GM12865 (cell line): ENCODE results near the gene CCSAP.

Experiments used
- DNase-seq: peaks from one replicate; pipeline ENCODE4 v3.0.0; 2010; ENCODE audit warnings: low read depth
- H3K4me3 ChIP-seq: 2 replicates; pipeline ENCODE4 v1.5.1; 2011; ENCODE audit warnings: mild to moderate bottlenecking, low read depth, low read length, control low read depth
- TF ChIP-seq, protein P1 (sequence below): IDR thresholded peaks from 2 replicates; pipeline ENCODE4 v1.5.1; 2011; ENCODE audit warnings: low read length, control low read depth, low read depth, inconsistent platforms; ENCODE audit not compliant: insufficient read depth; ENCODE audit errors: missing control alignments

CCSAP gene

DNA sequence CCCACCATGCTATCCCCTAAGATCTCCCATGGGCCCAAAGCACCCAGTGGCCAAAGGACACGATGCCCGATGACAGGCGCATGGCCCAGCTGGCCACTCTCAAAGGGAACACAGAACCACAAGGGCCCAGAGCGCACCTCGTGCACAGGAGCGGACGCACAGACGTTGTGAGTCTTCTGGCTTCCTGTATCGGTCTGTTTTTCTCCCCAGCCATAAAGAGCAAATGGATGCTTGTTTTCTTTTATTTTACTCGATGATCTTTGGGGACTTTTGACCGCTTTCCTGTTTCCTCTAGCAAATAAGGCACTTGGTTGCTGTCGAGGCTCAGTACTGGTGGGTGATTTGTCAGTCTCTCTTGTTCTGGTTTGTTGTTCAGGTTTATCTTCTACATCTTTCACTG, 16.2 kb downstream of the CCSAP start:
- DNase-seq = no peak
- TF ChIP-seq, protein P1, sequence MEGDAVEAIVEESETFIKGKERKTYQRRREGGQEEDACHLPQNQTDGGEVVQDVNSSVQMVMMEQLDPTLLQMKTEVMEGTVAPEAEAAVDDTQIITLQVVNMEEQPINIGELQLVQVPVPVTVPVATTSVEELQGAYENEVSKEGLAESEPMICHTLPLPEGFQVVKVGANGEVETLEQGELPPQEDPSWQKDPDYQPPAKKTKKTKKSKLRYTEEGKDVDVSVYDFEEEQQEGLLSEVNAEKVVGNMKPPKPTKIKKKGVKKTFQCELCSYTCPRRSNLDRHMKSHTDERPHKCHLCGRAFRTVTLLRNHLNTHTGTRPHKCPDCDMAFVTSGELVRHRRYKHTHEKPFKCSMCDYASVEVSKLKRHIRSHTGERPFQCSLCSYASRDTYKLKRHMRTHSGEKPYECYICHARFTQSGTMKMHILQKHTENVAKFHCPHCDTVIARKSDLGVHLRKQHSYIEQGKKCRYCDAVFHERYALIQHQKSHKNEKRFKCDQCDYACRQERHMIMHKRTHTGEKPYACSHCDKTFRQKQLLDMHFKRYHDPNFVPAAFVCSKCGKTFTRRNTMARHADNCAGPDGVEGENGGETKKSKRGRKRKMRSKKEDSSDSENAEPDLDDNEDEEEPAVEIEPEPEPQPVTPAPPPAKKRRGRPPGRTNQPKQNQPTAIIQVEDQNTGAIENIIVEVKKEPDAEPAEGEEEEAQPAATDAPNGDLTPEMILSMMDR = no peak
- no peak overlapping the region for H3K4me3 ChIP-seq

DNA sequence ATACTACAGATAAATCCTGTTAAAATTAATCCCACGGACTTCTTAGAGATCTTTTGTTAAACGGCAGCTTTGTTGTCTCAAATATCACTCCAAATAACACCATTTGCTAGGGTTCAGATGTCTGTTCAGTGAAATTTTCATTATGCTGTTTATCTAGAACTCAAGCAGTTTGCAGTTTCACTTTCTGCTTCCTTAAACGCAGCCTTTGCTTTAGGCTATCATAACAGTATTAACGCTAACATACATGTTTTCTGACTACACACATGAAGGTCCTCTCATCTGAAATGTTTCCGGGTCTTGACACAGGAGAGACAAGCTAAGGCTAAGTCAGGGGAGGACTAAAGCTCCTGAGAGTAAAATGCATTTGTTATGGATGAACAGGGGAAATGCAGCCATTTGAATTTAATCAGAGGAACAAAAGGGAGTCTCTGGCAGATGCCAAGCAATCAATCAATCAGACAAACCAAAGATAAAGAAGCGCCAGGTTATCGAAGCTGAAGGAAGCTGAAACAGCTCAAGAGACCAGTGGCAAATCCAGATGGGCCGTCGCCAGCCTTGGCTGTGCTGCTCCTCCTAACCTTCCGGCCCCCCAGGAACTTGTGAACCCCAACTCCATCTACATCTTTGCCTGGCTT, 16.9 kb downstream of the CCSAP start:
- no peak overlapping the region for H3K4me3 ChIP-seq
- TF ChIP-seq, protein P1 = no peak
- DNase-seq = no peak

DNA sequence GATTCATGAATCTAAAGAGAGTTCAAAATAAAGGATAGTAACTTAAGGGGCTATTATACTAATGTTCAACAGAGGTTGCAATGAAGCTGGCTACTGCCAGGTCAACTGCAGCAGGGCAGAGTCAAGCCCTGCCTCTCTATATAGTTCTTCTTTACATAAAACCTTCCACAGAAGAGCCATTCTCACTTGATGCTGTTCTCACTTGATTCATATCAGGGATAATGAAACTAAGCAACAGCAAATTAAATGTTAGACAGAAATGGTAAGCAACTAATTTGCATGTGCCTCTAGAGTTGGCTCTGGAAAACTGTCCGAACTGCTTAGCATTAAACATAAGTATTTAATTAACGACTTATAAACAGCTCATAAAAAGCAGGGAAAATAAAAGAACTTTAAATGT, 17.4 kb downstream of the CCSAP start:
- TF ChIP-seq, protein P1 = no peak
- H3K4me3 ChIP-seq = no peak overlapping the region
- no peak for DNase-seq

DNA sequence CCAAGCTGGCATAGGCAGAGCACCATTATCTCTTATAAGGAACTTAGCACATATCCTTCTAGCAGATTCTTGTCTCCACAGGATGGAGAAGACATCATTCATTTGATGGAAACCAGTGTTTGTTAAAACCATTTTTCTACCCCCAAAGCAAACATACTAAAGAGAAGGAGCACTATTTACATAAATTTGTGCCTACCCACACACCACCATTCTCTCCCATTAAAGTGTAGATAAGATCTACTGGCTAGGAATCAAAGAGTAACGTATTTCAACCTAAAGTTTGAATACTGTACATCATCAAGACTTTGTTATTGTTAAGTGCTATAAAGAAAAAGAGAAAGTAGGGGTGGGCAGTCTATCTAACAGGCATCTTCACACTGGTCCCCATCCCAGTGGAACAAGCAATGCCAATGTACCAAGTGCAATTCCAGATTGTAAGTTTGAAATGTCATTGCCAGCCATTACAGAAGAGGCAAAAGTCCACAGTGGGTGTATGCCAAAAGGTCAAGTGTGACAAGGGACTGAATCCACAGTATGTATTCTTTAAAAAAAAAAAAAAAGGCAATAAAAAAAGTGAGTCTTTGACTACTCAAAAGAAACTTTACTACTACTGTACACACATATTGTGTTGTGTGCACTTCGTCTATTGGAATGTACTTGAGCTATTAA, 18.8 kb downstream of the CCSAP start:
- no peak for DNase-seq
- no peak overlapping the region for H3K4me3 ChIP-seq
- TF ChIP-seq, protein P1 = no peak

DNA sequence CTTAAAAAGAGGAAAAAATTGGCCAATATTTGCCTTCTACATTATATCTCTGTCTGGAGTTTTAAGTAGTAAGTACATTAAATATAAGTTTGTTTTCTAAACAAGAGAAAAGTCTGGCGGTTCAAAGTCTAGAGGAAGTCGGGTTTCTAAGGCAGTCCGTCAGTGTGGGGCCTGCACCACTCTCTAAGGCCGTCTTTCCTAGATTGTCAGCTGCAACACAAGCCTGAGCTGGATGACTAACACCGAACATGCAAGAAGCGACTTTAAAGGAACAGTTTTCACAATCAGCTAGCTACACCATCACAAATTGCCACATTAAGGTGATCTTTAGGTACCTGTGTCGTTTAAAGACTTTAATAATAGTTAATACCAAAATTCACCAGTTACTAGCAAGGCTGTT, 19.6 kb downstream of the CCSAP start:
- TF ChIP-seq, protein P1 = no peak
- no peak overlapping the region for H3K4me3 ChIP-seq
- no peak for DNase-seq

DNA sequence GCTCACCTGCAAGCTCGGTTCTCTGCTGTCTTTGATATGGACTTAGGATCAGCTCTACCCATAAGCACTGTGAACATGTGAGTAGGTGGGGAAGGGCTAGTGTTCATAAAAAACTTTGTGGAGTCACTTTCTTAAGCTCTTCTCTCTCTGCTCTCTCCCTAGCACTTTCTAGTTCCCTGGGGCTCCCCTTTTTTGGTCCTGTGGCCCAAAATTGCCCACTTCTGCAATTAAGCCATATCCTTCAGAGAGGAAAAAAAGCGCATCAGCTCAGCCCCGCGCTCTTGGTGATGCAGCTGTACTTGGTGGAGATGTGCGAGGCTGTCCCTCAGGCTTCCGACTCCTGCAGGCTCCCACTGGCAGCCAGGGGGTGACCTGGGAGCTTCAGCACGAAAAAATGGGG, 23.4 kb downstream of the CCSAP start:
- DNase-seq = no peak
- no peak overlapping the region for H3K4me3 ChIP-seq
- TF ChIP-seq, protein P1 = no peak

DNA sequence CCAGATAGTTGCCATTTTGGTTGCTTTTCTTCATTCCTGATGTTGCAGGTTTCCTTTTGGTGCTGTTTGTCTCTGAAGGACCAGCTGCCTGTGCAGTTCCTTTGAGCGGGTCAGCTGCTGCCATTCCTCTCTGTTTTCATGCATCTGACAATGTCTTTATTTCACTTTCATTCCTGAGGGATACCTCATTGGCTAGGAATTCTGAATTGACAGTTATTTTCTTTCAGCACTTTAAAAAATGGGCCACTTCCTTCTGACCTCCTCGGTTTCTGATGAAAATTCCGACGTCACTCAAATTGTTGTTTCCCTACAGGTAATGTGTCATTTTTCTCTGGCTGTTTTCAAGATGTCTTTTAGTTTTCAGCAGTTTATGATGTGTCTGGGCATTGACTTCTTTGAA, 24.8 kb downstream of the CCSAP start:
- no peak for DNase-seq
- TF ChIP-seq, protein P1 = no peak
- H3K4me3 ChIP-seq = no peak overlapping the region
